SK-N-SH treated with all-trans-retinoic acid at 6 μM for 48 hours (cell line): ENCODE data around the gene PPP1R10.

Experiments used
- ATAC-seq: fragments of 200-7000 bp; cut with Tn5 transposase; 3 replicates; pipeline ENCODE4 v1.9.1; 2020; ENCODE audit warnings: mild to moderate bottlenecking, moderate library complexity
- ARNTL ChIP-seq: fragments of 450-650 bp; formaldehyde crosslinking; IDR thresholded peaks from 2 replicates; pipeline ENCODE4 v1.5.0; 2020; ENCODE audit warnings: low read depth, mild to moderate bottlenecking, moderate library complexity, borderline replicate concordance
- BACH2 ChIP-seq: fragments of 250-450 bp; sonication (Bioruptor Pico); IDR thresholded peaks from 2 replicates; pipeline ENCODE4 v1.9.0; 2021; ENCODE audit warnings: mild to moderate bottlenecking, borderline replicate concordance
- CSDC2 ChIP-seq: fragments of 250-450 bp; sonication (Bioruptor Pico); IDR thresholded peaks from 2 replicates; pipeline ENCODE4 v1.5.0; 2020; ENCODE audit warnings: mild to moderate bottlenecking, moderate library complexity
- GLIS3 ChIP-seq: fragments of 250-450 bp; sonication (Bioruptor Pico); IDR thresholded peaks from 2 replicates; pipeline ENCODE4 v1.5.0; 2020; ENCODE audit warnings: mild to moderate bottlenecking, moderate library complexity
- ISL1 ChIP-seq: fragments of 250-450 bp; sonication (Bioruptor Pico); IDR thresholded peaks from 2 replicates; pipeline ENCODE4 v2.1.2; 2022; ENCODE audit warnings: mild to moderate bottlenecking, moderate library complexity
- OSR1 ChIP-seq: fragments of 250-450 bp; sonication (Bioruptor Pico); IDR thresholded peaks from 2 replicates; pipeline ENCODE4 v1.8.0; 2022; ENCODE audit warnings: moderate library complexity, mild to moderate bottlenecking, inconsistent platforms
- RARB ChIP-seq: fragments of 250-450 bp; sonication (Bioruptor Pico); IDR thresholded peaks from 2 replicates; pipeline ENCODE4 v1.8.0; 2021; ENCODE audit warnings: mild to moderate bottlenecking, moderate library complexity
- TCF4 ChIP-seq: fragments of 250-450 bp; sonication (Bioruptor Pico); IDR thresholded peaks from 2 replicates; pipeline ENCODE4 v1.8.0; 2021; ENCODE audit warnings: mild to moderate bottlenecking, moderate library complexity, borderline replicate concordance
- TOX ChIP-seq: fragments of 250-450 bp; sonication (Bioruptor Pico); IDR thresholded peaks from 2 replicates; pipeline ENCODE4 v1.8.0; 2021; ENCODE audit warnings: mild to moderate bottlenecking, moderate library complexity, borderline replicate concordance
- ZFP3 ChIP-seq: fragments of 250-450 bp; sonication (Bioruptor Pico); IDR thresholded peaks from 2 replicates; pipeline ENCODE4 v1.5.0; 2020; ENCODE audit warnings: mild to moderate bottlenecking, moderate library complexity
- ZNF565 ChIP-seq: fragments of 450-650 bp; formaldehyde crosslinking; conservative IDR thresholded peaks from 2 replicates; pipeline ENCODE4 v1.5.0; 2020; ENCODE audit warnings: low read depth, mild to moderate bottlenecking, moderate library complexity
- ZNF70 ChIP-seq: fragments of 450-650 bp; formaldehyde crosslinking; IDR thresholded peaks from 2 replicates; pipeline ENCODE4 v1.5.0; 2020; ENCODE audit warnings: mild to moderate bottlenecking, moderate library complexity
- ZNF8 ChIP-seq: fragments of 450-650 bp; formaldehyde crosslinking; IDR thresholded peaks from 2 replicates; pipeline ENCODE4 v1.5.0; 2020; ENCODE audit warnings: mild to moderate bottlenecking, moderate library complexity
- TF ChIP-seq, protein P1 (sequence below): fragments of 250-450 bp; sonication (Bioruptor Pico); IDR thresholded peaks from 2 replicates; pipeline ENCODE4 v1.8.0; 2020; ENCODE audit warnings: mild to moderate bottlenecking, moderate library complexity, borderline replicate concordance
- TF ChIP-seq, protein P2 (sequence below): fragments of 250-450 bp; sonication (Bioruptor Pico); IDR thresholded peaks from 2 replicates; pipeline ENCODE4 v1.5.0; 2020; ENCODE audit warnings: mild to moderate bottlenecking, moderate library complexity
- TF ChIP-seq, protein P3 (sequence below): fragments of 250-450 bp; sonication (Bioruptor Pico); IDR thresholded peaks from 2 replicates; pipeline ENCODE4 v1.5.1; 2020; ENCODE audit warnings: low read depth, mild to moderate bottlenecking, moderate library complexity
- TF ChIP-seq, protein P4 (sequence below): fragments of 250-450 bp; sonication (Bioruptor Pico); IDR thresholded peaks from 2 replicates; pipeline ENCODE4 v1.8.0; 2021; ENCODE audit warnings: low read depth, mild to moderate bottlenecking, moderate library complexity, borderline replicate concordance

PPP1R10 gene

DNA sequence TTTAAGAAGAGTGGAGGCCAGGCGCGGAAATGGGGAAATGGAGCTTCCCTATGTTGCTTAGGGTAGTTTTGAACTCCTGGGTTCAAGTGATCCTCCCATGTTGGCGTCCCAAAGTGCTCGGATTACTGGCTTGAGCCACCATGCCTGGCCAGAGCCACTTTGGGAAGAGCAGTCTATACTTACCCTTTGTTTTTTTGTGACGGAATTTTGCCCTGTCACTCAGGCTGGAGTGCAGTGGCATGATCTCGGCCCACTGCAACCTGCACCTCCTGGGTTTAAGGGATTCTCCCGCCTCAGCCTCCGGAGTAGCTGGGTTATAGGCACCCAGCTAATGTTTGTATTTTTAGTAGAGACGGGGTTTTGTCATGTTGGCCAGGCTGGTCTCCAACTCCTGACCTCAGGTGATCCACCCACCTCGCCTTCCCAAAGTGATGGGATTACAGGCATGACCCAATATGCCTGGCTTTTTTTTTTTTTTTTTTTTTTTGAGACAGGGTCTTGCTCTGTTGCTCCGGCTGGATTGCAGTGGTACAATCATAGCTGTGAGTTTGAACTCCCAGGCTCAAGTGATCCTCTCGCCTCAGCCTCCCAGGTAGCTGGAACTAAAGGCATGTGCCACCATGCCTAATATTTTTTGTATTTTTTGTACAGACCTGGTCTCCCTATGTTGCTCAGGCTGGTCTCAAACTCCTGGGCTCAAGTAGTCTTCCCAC is 18.0 kb downstream of the PPP1R10 start:
- no peak; the same call in 2 of the 3 replicates for ATAC-seq
- no peak for TF ChIP-seq ZNF8
- TF ChIP-seq, protein P1, sequence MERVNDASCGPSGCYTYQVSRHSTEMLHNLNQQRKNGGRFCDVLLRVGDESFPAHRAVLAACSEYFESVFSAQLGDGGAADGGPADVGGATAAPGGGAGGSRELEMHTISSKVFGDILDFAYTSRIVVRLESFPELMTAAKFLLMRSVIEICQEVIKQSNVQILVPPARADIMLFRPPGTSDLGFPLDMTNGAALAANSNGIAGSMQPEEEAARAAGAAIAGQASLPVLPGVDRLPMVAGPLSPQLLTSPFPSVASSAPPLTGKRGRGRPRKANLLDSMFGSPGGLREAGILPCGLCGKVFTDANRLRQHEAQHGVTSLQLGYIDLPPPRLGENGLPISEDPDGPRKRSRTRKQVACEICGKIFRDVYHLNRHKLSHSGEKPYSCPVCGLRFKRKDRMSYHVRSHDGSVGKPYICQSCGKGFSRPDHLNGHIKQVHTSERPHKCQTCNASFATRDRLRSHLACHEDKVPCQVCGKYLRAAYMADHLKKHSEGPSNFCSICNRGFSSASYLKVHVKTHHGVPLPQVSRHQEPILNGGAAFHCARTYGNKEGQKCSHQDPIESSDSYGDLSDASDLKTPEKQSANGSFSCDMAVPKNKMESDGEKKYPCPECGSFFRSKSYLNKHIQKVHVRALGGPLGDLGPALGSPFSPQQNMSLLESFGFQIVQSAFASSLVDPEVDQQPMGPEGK (CRISPR knock-in tag): no peak
- no peak for TF ChIP-seq ZNF70
- TF ChIP-seq ZNF565 (CRISPR knock-in tag): no peak
- no peak for TF ChIP-seq TOX
- TF ChIP-seq, protein P2, sequence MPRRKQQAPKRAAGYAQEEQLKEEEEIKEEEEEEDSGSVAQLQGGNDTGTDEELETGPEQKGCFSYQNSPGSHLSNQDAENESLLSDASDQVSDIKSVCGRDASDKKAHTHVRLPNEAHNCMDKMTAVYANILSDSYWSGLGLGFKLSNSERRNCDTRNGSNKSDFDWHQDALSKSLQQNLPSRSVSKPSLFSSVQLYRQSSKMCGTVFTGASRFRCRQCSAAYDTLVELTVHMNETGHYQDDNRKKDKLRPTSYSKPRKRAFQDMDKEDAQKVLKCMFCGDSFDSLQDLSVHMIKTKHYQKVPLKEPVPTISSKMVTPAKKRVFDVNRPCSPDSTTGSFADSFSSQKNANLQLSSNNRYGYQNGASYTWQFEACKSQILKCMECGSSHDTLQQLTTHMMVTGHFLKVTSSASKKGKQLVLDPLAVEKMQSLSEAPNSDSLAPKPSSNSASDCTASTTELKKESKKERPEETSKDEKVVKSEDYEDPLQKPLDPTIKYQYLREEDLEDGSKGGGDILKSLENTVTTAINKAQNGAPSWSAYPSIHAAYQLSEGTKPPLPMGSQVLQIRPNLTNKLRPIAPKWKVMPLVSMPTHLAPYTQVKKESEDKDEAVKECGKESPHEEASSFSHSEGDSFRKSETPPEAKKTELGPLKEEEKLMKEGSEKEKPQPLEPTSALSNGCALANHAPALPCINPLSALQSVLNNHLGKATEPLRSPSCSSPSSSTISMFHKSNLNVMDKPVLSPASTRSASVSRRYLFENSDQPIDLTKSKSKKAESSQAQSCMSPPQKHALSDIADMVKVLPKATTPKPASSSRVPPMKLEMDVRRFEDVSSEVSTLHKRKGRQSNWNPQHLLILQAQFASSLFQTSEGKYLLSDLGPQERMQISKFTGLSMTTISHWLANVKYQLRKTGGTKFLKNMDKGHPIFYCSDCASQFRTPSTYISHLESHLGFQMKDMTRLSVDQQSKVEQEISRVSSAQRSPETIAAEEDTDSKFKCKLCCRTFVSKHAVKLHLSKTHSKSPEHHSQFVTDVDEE (CRISPR knock-in tag): no peak
- TF ChIP-seq, protein P3, sequence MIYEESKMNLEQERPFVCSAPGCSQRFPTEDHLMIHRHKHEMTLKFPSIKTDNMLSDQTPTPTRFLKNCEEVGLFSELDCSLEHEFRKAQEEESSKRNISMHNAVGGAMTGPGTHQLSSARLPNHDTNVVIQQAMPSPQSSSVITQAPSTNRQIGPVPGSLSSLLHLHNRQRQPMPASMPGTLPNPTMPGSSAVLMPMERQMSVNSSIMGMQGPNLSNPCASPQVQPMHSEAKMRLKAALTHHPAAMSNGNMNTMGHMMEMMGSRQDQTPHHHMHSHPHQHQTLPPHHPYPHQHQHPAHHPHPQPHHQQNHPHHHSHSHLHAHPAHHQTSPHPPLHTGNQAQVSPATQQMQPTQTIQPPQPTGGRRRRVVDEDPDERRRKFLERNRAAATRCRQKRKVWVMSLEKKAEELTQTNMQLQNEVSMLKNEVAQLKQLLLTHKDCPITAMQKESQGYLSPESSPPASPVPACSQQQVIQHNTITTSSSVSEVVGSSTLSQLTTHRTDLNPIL (CRISPR knock-in tag): no peak
- no peak for TF ChIP-seq CSDC2 (CRISPR knock-in tag)
- no peak for TF ChIP-seq RARB (CRISPR knock-in tag)
- TF ChIP-seq GLIS3 (CRISPR knock-in tag): no peak
- no peak for TF ChIP-seq ISL1
- TF ChIP-seq ZFP3 (CRISPR knock-in tag): no peak

DNA sequence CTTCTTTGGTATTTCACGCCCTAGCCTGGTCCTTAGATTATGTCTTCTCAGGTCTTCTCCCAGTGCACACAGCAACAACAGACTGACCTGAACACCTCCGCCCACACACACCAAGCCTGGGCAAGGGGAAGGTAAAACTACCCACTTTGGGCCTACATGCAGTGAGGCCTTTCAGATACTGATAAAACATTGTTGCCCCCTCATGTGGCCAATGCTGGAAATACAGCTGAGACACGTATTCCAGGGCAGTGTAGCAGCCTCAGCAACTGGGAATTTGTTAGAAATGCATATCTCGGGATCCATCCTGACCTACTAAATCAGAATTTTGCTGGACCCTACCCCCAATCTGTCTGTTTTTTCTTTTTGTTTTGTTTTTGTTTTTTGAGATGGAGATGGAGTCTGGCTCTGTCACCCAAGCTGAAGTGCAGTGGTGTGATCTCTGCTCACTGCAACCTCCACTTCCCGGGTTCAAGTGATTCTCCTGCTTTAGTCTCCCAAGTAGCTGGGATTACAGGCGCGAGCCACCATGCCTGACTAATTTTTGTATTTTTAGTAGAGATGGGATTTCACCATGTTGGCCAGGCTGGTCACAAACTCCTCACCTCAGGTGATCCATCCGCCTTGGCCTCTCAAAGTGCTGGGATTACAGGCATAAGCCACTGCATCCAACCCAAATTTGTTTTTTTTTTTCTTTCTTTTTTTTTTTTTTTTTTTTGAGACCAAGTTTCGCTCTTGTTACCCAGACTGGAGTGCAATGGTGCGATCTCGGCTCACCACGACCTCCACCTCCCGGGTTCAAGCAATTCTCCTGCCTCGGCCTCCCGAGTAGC is 19.5 kb downstream of the PPP1R10 start:
- ATAC-seq: peak; percentile 89

DNA sequence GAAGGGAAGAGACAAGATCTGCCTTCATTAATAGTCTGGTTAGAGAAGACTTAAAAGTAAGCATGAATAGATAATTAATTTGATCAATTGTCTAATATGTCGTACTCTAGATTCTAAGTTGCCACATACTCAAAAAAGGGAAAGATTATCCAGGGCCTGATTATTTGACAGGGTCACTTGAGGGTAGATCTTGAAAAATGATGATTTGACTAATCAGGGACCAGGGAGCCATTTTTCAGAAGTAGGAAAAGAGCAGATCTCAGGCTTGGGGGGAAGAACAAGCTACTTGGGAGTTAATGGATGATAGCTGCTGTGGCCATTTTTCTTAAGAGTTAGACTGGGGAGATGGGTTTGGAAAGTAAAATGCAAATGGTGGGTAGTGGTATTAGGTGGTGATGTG is 24.8 kb downstream of the PPP1R10 start:
- TF ChIP-seq RARB (CRISPR knock-in tag): no peak
- no peak for TF ChIP-seq ZNF565 (CRISPR knock-in tag)
- no peak for TF ChIP-seq BACH2 (CRISPR knock-in tag)
- TF ChIP-seq, protein P4, sequence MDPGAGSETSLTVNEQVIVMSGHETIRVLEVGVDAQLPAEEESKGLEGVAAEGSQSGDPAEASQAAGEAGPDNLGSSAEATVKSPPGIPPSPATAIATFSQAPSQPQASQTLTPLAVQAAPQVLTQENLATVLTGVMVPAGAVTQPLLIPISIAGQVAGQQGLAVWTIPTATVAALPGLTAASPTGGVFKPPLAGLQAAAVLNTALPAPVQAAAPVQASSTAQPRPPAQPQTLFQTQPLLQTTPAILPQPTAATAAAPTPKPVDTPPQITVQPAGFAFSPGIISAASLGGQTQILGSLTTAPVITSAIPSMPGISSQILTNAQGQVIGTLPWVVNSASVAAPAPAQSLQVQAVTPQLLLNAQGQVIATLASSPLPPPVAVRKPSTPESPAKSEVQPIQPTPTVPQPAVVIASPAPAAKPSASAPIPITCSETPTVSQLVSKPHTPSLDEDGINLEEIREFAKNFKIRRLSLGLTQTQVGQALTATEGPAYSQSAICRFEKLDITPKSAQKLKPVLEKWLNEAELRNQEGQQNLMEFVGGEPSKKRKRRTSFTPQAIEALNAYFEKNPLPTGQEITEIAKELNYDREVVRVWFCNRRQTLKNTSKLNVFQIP: no peak
- TF ChIP-seq TCF4 (CRISPR knock-in tag): no peak
- no peak for TF ChIP-seq ZNF70
- no peak for TF ChIP-seq ARNTL (CRISPR knock-in tag)
- TF ChIP-seq ZFP3 (CRISPR knock-in tag): no peak
- TF ChIP-seq, protein P1 (CRISPR knock-in tag): no peak
- no peak for ATAC-seq

DNA sequence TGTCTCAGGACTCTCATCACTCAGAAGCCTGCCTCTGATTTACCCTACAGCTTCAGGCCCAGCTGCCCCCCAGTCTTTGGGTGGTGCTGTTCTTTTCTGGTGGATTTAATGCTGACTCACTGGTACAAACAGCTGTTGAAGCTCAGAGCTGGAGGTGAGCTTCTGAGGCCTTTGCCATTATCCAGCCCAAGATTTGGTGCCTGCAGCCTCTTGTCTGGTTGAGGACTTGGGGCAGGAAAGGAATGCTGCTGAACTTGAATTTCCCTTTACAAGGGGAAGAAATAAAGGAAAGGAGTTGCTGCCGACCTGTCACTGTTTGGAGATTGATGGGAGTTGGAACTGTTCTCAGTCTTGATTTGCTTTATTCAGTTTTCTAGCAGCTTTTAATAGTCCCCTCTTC is 26.0 kb downstream of the PPP1R10 start:
- no peak; the same call in 2 of the 3 replicates for ATAC-seq
- no peak for TF ChIP-seq ZNF70
- no peak for TF ChIP-seq TCF4 (CRISPR knock-in tag)
- no peak for TF ChIP-seq OSR1
- no peak for TF ChIP-seq BACH2 (CRISPR knock-in tag)
- TF ChIP-seq RARB (CRISPR knock-in tag): no peak
- no peak for TF ChIP-seq ARNTL (CRISPR knock-in tag)
- no peak for TF ChIP-seq GLIS3 (CRISPR knock-in tag)
- TF ChIP-seq ZFP3 (CRISPR knock-in tag): no peak
- no peak for TF ChIP-seq TOX
- TF ChIP-seq, all 23 proteins: peak for 0
